Hepatocyte (in vitro differentiated cells): ENCODE measurements around the gene DCDC2. TPM values are rescaled to one million over a fixed set of nuclear protein-coding genes. Genes with fewer than 3 reads are reported as not detected.
"Not testable (repeated sequence)": the region's sequence is repeated elsewhere in the genome, so short reads cannot be mapped to it uniquely, and the experiment has no call there.

ENCODE experiments used
- DNase-seq: peaks from one replicate; pipeline ENCODE4 v3.0.0-alpha.2; 2016; ENCODE audit warnings: low spot score
- H2AFZ ChIP-seq: fragments of 200-600 bp; sonication (generic); 2 replicates; pipeline ENCODE4 v1.6.0; 2016; ENCODE audit warnings: antibody characterized with exemption, mild to moderate bottlenecking
- H3K27ac ChIP-seq: fragments of 200-600 bp; sonication (generic); 2 replicates; pipeline ENCODE4 v1.5.1; 2016; ENCODE audit warnings: mild to moderate bottlenecking
- H3K27me3 ChIP-seq: fragments of 200-600 bp; sonication (generic); 2 replicates; pipeline ENCODE4 v1.6.1; 2016
- H3K36me3 ChIP-seq: fragments of 200-600 bp; sonication (generic); replicated peaks from 2 replicates; pipeline ENCODE4 v1.5.1; 2016; ENCODE audit warnings: low read depth; ENCODE audit not compliant: insufficient read depth
- H3K4me1 ChIP-seq: fragments of 200-600 bp; sonication (generic); 2 replicates; pipeline ENCODE4 v1.5.1; 2016; ENCODE audit warnings: mild to moderate bottlenecking, moderate library complexity; ENCODE audit not compliant: insufficient read depth
- H3K4me2 ChIP-seq: fragments of 200-600 bp; sonication (generic); 2 replicates; pipeline ENCODE4 v1.6.0; 2016
- H3K4me3 ChIP-seq: fragments of 200-600 bp; sonication (generic); 2 replicates; pipeline ENCODE4 v1.5.1; 2016; ENCODE audit warnings: mild to moderate bottlenecking
- H3K79me2 ChIP-seq: fragments of 200-600 bp; sonication (generic); 2 replicates; pipeline ENCODE4 v1.6.0; 2017; ENCODE audit warnings: mild to moderate bottlenecking
- H3K9me2 ChIP-seq: fragments of 200-600 bp; sonication (generic); replicated peaks from 2 replicates; pipeline ENCODE4 v1.6.0; 2017; ENCODE audit warnings: mild to moderate bottlenecking; ENCODE audit not compliant: insufficient read depth
- H3K9me3 ChIP-seq: fragments of 200-600 bp; sonication (generic); 2 replicates; pipeline ENCODE4 v1.5.1; 2016; ENCODE audit warnings: low read depth, mild to moderate bottlenecking
- H4K20me1 ChIP-seq: fragments of 200-600 bp; sonication (generic); 2 replicates; pipeline ENCODE4 v1.6.0; 2016; ENCODE audit warnings: mild to moderate bottlenecking; ENCODE audit not compliant: insufficient read depth, poor library complexity, severe bottlenecking
- CTCF ChIP-seq: fragments of 200-600 bp; sonication (generic); IDR thresholded peaks from 2 replicates; pipeline ENCODE4 v1.5.1; 2016; ENCODE audit warnings: antibody characterized with exemption, mild to moderate bottlenecking; ENCODE audit not compliant: poor library complexity
- EZH2 ChIP-seq: fragments of 200-600 bp; sonication (generic); IDR thresholded peaks from 2 replicates; pipeline ENCODE4 v1.6.1; 2016; ENCODE audit warnings: antibody characterized with exemption, mild to moderate bottlenecking, borderline replicate concordance
- EZH2phosphoT487 ChIP-seq: fragments of 200-600 bp; sonication (generic); IDR thresholded peaks from one replicate; pipeline ENCODE4 v1.6.1; 2018; ENCODE audit warnings: antibody characterized with exemption, mild to moderate bottlenecking, low read depth, moderate library complexity; ENCODE audit not compliant: unreplicated experiment, severe bottlenecking
- WGBS: methylation state at CpG from one replicate; pipeline ENCODE4 v1.1.6; 2016; ENCODE audit warnings: low lambda C conversion rate; ENCODE audit errors: missing lambda C conversion rate; 5-methylcytosine and 5-hydroxymethylcytosine counted together
- polyA plus RNA-seq: library from polyadenylated mRNA; unstranded; fragments of >200 nt; fragmentation: Nextera tagmentation; extraction: Ambion mirVana; gene quantifications from 2 replicates; pipeline ENCODE4 v1.2.1, GENCODE V29; 2016
- total RNA-seq: library from RNA; depleted of rRNA; stranded (reverse); fragments of >200 nt; gene quantifications from 2 replicates; pipeline ENCODE4 v1.2.3, GENCODE V29; 2014

The DCDC2 gene
- total and polyA plus RNA-seq, 2 experiments from 2014 or later, result 2.7 to 4.7 TPM

DNA sequence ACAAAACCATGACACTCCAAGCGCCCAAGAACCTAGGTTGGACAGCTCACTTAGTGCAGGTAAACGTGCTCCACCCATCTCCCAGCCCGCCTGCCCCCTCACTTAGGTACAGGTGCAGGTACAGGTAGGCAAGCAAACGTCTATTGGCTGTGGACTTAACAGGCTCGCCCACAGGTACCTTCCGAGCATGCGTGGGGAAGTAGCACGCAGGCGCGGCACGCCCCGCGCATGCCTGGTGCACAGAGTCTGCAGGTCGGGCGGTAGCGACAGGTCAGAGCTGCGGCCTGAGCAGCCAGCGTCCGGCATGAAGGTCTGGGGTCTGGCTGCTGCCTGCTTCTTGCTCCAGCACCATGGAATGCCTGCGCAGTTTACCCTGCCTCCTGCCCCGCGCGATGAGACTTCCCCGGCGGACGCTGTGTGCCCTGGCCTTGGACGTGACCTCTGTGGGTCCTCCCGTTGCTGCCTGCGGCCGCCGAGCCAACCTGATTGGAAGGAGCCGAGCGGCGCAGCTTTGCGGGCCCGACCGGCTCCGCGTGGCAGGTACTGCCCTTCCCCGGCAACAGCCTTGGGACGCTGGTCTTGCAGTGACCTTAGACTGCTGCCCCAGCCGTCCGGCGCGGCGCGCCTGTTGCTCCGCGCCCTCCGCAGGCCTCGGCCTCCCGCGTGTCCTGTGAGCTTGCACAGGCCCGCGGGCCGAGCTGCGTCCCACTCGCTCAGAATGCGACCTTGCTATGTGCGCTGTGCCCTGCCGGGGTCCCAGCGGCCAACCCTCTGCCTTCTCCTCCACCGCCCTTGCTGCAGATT, 45.0 kb upstream of the DCDC2 start, which contains the start of gene MRS2:
MRS2 (plus strand) TSS at position 240 of the 804 bp plus-strand sequence; CDS start at position 351, 111 bp downstream.
- Histone ChIP-seq H3K36me3 (no peaks in the 10 kb centered on the region), H3K4me2 (peak within 1 kb of the TSS; percentile 85), H3K79me2 (peaks cover 52% of the 10 kb centered on the region), H2AFZ (peak within 1 kb of the TSS; percentile 94), H3K27ac (peak within 1 kb of the TSS; percentile 56), H3K4me3 (peak within 1 kb of the TSS; percentile 38), H3K9me2 (no peaks in the 10 kb centered on the region), H3K9me3 (no peaks in the 10 kb centered on the region), H3K27me3 (no peaks in the 10 kb centered on the region), H4K20me1 (peaks cover 14% of the 10 kb centered on the region), H3K4me1 (peaks cover 23% of the 10 kb centered on the region)
- WGBS, result under 1% methylated on average over 63 of the region's 63 CpGs
- TF ChIP-seq EZH2 (no peak), CTCF (no peak), EZH2phosphoT487 (no peak)
- peak; percentile 94 for DNase-seq

DNA sequence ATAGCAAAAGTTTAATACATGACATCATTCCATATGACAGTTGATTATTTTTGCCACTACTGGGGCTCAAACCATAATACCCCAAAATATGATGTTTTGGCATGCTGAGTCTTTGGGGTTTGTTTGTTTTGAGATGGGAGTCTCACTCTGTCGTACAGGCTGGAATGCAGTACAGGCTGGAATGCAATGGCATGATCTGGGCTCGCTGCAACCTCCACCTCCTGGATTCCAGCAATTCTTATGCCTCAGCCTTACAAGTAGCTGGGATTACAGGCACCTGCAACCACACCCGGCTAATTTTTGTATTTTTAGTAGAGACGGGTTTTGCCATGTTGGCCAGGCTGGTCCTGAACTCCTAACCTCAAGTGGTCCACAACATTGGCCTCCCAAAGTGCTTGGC, 43.6 kb upstream of the DCDC2 start:
- TF ChIP-seq EZH2, result no peak
- no peak for TF ChIP-seq CTCF
- Histone ChIP-seq H3K79me2 (peaks cover 42% of the 10 kb centered on the region), H2AFZ (no peak overlapping the region), H3K36me3 (no peaks in the 10 kb centered on the region), H3K27me3 (no peaks in the 10 kb centered on the region), H3K4me2 (no peak overlapping the region), H3K27ac (no peak overlapping the region), H4K20me1 (peaks cover 14% of the 10 kb centered on the region), H3K4me3 (no peak overlapping the region), H3K9me3 (no peaks in the 10 kb centered on the region), H3K4me1 (peaks cover 23% of the 10 kb centered on the region), H3K9me2 (no peaks in the 10 kb centered on the region)
- DNase-seq, result no peak
- WGBS, result 25% methylated on average over 4 of the region's 4 CpGs

DNA sequence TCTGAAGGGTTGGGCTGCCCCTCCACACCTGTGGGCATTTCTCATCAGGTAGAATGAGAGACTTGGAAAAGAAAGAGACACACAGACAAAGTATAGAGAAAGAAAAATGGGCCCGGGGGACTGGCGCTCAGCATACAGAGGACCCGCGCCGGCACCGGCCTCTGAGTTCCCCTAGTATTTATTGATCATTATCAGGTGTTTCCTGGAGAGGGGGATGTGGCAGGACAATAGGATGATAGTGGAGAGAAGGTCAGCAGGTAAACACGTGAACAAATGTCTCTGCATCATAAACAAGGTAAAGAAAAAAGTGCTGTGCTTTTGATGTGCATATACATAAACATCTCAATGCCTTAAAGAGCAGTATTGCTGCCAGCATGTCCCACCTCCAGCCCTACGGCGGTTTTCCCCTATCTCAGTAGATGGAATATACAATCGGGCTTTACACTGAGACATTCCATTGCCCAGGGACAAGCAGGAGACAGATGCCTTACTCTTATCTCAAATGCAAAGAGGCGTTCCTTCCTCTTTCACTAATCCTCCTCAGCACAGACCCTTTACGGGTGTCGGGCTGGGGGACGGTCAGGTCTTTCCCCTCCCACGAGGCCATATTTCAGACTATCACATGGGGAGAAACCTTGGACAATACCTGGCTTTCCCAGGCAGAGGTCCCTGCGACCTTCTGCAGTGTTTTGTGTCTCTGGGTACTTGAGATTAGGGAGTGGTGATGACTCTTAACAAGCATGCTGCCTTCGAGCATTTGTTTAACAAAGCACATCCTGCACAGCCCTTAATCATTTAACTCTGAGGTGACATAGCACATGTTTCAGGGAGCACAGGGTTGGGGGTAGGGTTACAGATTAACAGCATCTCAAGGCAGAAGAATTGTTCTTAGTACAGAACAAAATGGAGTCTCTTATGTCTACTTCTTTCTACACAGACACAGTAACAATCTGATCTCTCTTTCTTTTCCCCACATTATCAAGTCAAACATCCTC, 42.5 kb upstream of the DCDC2 start:
- peak overlapping the region; percentile 67 for H3K4me2 ChIP-seq
- DNase-seq, H3K27me3 ChIP-seq, H3K9me3 ChIP-seq, H3K4me3 ChIP-seq, H3K9me2 ChIP-seq, H3K36me3 ChIP-seq: not testable (repeated sequence)
- peaks cover 33% of the 10 kb centered on the region for H3K79me2 ChIP-seq
- peaks cover 13% of the 10 kb centered on the region for H4K20me1 ChIP-seq
- H3K27ac ChIP-seq, result peak overlapping the region; percentile 58
- H2AFZ ChIP-seq, result peak overlapping the region; percentile 0
- WGBS, result 5% methylated on average over 17 of the region's 17 CpGs
- H3K4me1 ChIP-seq, result peaks cover 23% of the 10 kb centered on the region

GRCh38 chr6:24397631-24398030, 39.8 kb upstream of the DCDC2 start:
- peaks cover 8% of the 10 kb centered on the region for H3K79me2 ChIP-seq
- DNase-seq, result no peak
- no peak overlapping the region for H3K4me2 ChIP-seq
- no peak for TF ChIP-seq EZH2
- no peak for TF ChIP-seq CTCF
- no peak for TF ChIP-seq EZH2phosphoT487
- no peak overlapping the region for H3K27ac ChIP-seq
- no peak overlapping the region for H2AFZ ChIP-seq
- no peaks in the 10 kb centered on the region for H4K20me1 ChIP-seq
- no peaks in the 10 kb centered on the region for H3K27me3 ChIP-seq
- no peaks in the 10 kb centered on the region for H3K9me2 ChIP-seq
- H3K9me3 ChIP-seq, result no peaks in the 10 kb centered on the region
- WGBS, result 83% methylated on average over 1 of the region's 1 CpG
- no peak overlapping the region for H3K4me3 ChIP-seq
- peaks cover 10% of the 10 kb centered on the region for H3K4me1 ChIP-seq
- no peaks in the 10 kb centered on the region for H3K36me3 ChIP-seq
